LoVo (cell line): ENCODE measurements around the gene KLHL25.

Source experiments
- DNase-seq: peaks from one replicate; pipeline ENCODE4 v3.0.0-alpha.2; 2016; ENCODE audit warnings: low spot score

Gene KLHL25

GRCh38 chr15:85746641-85747040, 48.1 kb downstream of the KLHL25 start:
- no peak for DNase-seq

- DNase-seq: no peak
Measured at GRCh38 chr15:85745525-85746150, 49.1 kb downstream of the KLHL25 start.

DNA sequence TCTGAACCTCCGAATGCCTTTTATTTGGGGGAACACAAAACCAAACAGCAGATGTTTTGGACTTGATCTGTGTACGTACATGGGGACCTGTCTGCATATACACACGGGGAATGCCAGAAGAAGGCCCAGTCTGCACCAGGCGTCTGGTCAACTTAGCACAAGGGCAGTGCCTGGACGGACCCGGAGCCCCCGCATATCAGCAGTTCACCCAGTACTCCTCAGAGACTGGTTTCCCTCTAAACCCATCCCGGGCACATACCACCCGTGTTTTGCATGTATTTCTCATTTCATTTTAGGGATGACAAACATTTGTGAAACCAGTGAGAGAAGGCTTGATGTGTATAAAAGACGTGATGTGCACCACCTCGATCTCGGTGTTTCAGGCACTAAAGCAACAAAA, 49.7 kb downstream of the KLHL25 start:
- DNase-seq: no peak

- DNase-seq: no peak
Measured at GRCh38 chr15:85744579-85744978, 50.1 kb downstream of the KLHL25 start.

GRCh38 chr15:85743392-85744055, 51.2 kb downstream of the KLHL25 start:
- DNase-seq: no peak

GRCh38 chr15:85742186-85742821, 52.4 kb downstream of the KLHL25 start:
- no peak for DNase-seq

- DNase-seq: no peak
Measured at GRCh38 chr15:85741662-85742061, 53.1 kb downstream of the KLHL25 start.

DNA sequence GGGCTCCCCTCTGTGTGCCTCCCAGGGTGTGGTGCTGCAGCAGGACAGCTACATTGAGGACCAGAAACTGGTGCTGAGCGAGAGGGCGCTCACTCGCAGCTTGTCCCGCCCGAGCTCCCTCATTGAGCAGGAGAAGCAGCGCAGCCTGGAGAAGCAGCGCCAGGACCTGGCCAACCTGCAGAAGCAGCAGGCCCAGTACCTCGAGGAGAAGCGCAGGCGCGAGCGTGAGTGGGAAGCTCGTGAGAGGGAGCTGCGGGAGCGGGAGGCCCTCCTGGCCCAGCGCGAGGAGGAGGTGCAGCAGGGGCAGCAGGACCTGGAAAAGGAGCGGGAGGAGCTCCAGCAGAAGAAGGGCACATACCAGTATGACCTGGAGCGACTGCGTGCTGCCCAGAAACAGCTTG, 53.7 kb downstream of the KLHL25 start:
- no peak for DNase-seq

DNA sequence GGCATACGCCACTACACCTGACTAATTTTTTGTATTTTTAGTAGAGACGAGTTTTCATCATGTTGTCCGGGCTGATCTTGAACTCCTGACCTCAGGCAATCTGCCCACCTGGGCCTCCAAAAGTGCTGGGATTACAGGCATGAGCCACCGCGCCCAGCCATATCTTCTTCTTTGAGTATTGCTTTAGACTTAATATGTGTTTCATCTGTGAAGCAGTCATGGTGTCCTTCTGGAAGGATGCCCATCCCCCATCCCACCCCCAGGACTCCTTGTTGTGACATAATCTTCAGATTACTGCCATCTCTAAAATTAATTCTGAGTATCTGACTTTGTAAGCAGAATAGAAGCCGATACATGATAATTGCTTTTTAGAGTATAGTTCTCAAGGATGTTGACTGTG, 57.7 kb downstream of the KLHL25 start:
- DNase-seq: no peak

- DNase-seq: no peak
Measured at GRCh38 chr15:85733416-85733815, 61.3 kb downstream of the KLHL25 start.

DNA sequence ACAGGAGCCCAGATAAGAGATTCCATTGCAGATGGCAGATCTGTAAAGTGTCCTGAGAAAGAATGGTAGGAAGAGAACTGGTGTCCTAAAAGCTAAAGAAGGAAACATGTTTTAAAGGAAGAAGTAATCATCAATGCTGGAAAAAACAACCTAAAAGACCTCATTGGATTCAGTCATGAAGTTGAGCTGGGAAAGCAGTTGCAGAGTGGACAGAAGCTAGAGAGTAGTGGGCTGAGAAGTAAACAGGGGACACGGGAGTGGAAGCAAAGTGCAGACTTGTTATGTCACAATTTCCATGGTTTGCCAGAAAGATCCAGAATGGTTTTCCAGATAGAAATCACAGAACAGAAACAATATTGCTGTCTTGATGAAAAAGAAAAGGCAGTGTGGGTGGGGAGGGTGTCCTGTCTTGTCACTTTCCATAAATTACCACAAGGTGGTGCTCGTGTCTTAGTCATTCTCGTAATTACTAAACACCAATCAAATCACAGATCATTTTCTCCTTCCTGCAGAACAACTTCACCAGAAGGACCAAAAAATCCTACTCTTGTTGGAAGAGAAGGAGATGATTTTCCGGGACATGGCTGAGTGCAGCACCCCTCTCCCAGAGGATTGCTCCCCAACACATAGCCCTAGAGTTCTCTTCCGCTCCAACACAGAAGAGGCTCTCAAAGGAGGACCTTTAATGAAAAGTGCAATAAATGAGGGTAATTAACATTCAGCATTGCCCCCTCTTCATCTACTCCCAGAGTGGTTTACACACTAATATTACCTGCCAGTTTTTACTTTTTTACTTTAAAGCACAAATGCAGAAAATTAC, 64.5 kb downstream of the KLHL25 start:
- peak; percentile 51 for DNase-seq

DNA sequence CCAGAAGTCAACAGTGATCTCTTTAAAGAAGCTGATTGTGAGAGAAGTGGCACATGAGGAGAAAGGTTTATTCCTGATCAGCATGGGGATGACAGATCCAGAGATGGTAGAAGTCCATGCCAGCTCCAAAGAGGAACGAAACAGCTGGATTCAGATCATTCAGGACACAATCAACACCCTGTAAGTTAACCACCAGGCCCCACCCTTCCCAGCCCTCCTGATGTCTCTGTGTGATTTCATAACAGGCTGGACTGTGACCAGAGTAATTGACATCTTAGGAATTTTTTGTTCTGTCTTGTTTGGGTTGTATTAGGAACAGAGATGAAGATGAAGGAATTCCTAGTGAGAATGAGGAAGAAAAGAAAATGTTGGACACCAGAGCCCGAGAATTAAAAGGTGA, 67.7 kb downstream of the KLHL25 start:
- DNase-seq: no peak

DNA sequence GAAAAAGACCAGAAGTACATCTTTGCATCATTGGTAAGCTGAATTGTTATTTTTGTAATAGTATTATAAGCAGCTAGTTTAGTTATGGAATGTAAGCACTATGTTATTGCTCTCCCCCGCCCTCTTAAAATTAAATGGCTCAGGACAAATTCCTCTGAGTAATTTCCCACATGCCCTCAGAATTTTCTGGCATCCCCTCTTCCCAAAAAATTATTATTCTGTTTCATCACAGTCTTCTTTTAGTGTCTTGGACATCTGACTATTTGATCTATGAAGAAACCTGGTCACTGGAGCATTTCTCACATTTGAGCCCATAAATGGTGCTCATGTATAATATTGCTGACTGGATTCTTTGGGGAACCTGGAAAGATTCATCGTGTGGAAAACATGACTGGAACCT, 68.3 kb downstream of the KLHL25 start:
- no peak for DNase-seq

- DNase-seq: no peak
Measured at GRCh38 chr15:85725564-85725963, 69.2 kb downstream of the KLHL25 start.

GRCh38 chr15:85725019-85725418, 69.7 kb downstream of the KLHL25 start:
- no peak for DNase-seq

GRCh38 chr15:85723960-85724945, 70.5 kb downstream of the KLHL25 start:
- no peak for DNase-seq

DNA sequence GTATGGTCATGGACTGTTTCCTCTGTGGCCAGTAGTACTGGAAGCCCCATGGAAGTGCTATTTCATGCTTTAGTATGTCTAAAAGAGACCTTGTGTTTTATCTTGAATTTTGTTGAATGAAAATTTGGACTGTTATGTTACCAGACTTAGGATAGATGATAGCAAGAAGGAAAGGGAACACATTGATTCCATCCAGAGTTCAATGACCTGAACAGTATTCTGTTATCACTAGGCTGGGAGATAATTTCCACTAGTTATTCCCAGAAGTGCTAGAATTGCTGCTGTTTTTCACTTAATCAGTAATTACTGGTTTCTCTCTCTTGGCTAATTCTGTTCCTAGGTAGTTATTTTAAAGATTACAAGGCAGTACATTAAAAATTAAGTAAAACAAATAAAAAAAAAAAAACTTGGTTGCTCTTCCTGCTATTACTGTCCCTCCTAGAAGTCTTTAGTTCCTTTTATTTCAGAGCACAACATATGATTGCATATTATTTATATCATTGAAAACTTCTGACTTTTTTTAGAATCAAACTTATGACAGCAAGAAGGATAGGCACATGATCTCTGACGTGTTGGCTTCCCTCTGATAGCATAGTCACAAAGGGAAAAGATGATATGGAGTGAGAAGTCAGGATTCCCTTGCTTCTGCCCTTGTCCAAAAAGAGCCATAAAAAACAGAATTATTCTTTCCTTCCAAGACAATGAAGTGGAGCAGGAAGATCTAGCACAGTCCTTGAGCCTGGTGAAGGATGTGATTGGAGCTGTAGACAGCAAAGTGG, 72.2 kb downstream of the KLHL25 start:
- DNase-seq: no peak

DNA sequence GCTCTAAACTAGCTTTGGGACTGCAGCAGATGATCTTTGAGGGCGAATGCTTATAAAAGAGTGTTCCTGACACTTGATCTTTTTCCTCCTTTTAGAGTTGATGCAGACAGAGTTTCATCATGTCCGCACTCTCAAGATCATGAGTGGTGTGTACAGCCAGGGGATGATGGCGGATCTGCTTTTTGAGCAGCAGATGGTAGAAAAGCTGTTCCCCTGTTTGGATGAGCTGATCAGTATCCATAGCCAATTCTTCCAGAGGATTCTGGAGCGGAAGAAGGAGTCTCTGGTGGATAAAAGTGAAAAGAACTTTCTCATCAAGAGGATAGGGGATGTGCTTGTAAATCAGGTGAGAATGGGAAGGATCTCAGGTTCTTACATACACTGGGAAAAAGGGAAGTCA, 75.7 kb downstream of the KLHL25 start:
- DNase-seq: no peak

DNA sequence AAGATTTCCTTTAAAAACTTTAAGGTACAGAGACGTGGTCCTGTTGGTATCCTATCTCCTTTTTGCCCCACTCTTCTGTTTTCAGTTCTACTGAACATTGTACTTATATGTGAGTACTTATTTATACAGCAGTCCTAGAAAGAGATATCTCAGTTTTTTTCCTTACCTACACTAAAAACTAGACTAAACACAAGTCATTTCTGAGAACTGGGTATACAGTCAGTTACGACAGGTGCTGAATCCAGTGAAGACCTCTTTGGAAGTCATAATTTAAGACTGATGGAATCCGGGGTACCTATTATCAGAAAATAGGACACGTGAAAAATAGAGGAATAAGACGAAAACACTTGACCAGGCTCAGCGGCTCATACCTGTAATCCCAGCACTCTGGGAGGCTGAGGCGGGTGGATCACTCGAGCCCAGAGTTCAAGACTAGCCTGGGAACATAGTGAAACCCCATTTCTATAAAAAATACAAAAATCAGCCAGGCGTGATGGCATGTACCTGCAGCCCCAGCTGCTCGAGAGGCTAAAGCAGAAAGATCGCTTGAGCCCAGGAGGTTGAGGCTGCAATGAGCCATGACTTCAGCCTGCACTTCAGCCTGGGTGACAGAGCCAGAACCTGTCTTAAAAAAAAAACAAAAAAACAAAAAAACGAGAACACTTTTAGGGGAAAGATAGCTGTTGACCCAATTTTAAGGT, 76.3 kb downstream of the KLHL25 start:
- DNase-seq: no peak

- no peak for DNase-seq
Measured at GRCh38 chr15:85717212-85717611, 77.5 kb downstream of the KLHL25 start.
